K562 (cell line): ENCODE data around the gene SCAMP3. TPM values are rescaled to one million over a fixed set of nuclear protein-coding genes. Genes with fewer than 3 reads are reported as not detected.
A peak's percentile ranks its signal among the peaks of the same experiment; 100 is the strongest.

ENCODE experiments used
- DACH1 ChIP-seq: fragments of 450-650 bp; IDR thresholded peaks from 2 replicates; pipeline ENCODE4 v1.6.1; 2018; ENCODE audit not compliant: partially characterized antibody
- HNRNPLL ChIP-seq: fragments of 200-400 bp; formaldehyde crosslinking; IDR thresholded peaks from 2 replicates; pipeline ENCODE4 v1.6.1; 2017; ENCODE audit warnings: low read length, low read depth, mild to moderate bottlenecking; ENCODE audit not compliant: poor library complexity, severe bottlenecking
- KDM5B ChIP-seq: fragments of 200-600 bp; sonication (generic); IDR thresholded peaks from 2 replicates; pipeline ENCODE4 v1.6.1; 2012; ENCODE audit warnings: low read depth, mild to moderate bottlenecking, moderate library complexity, low read length, control low read depth, inconsistent platforms; ENCODE audit not compliant: insufficient replicate concordance
- NCOA1 ChIP-seq: fragments of 450-650 bp; IDR thresholded peaks from 2 replicates; pipeline ENCODE4 v1.6.1; 2016; ENCODE audit warnings: low read depth
- PRPF4 ChIP-seq: fragments of 200-400 bp; formaldehyde crosslinking; IDR thresholded peaks from one replicate; pipeline ENCODE4 v1.6.1; 2017; ENCODE audit warnings: low read length, low read depth, mild to moderate bottlenecking; ENCODE audit not compliant: insufficient read depth, poor library complexity, severe bottlenecking
- STAG1 ChIP-seq: sonication (generic); formaldehyde crosslinking; IDR thresholded peaks from 2 replicates; pipeline ENCODE4 v1.5.0; 2020; ENCODE audit warnings: missing genetic modification reagents, borderline replicate concordance
- ZBTB8A ChIP-seq: fragments of 450-650 bp; IDR thresholded peaks from 2 replicates; pipeline ENCODE4 v1.6.1; 2018; ENCODE audit warnings: mild to moderate bottlenecking, moderate library complexity; ENCODE audit not compliant: partially characterized antibody
- ZNF354B ChIP-seq: fragments of 250-450 bp; sonication (Bioruptor Pico); IDR thresholded peaks from 2 replicates; pipeline ENCODE4 v1.4.0; 2020
- polyA plus RNA-seq, 8 experiments: library from polyadenylated mRNA; depleted of rRNA in 4 of 8; stranded (reverse) in 5 of 8; unstranded in 3 of 8; fragments of >200 nt; fragmentation: Nextera tagmentation in 2 of 8; fragmentation: Illumina TruSeq in 1 of 8; extraction: Ambion mirVana in 2 of 8; extraction: Trizol in 1 of 8; gene quantifications; 2 replicates each; pipeline versions ENCODE4 v1.2.1 to v1.2.3, GENCODE V29; 2011 to 2014; ENCODE audit warnings: inconsistent platforms in 1 of 8, missing spikeins in 1 of 8
- total RNA-seq, 7 experiments: library from RNA; depleted of rRNA in 6 of 7; stranded (reverse); fragments of >200 nt in 6 of 7; fragmentation: Illumina TruSeq in 2 of 7; extraction: Trizol in 2 of 7; gene quantifications; 2 replicates each; pipeline versions ENCODE4 v1.2.1 to v1.2.3, GENCODE V29; 2011 to 2021; ENCODE audit warnings: low replicate concordance in 1 of 7
- TF ChIP-seq, protein P1 (sequence below): IDR thresholded peaks from 3 replicates; pipeline ENCODE4 v1.6.1; 2011; ENCODE audit warnings: borderline replicate concordance, mild to moderate bottlenecking, moderate library complexity; ENCODE audit not compliant: insufficient read length; ENCODE audit errors: extremely low read depth
- TF ChIP-seq, protein P2 (sequence below): sonication (generic); formaldehyde crosslinking; IDR thresholded peaks from 2 replicates; pipeline ENCODE4 v1.8.0; 2022; ENCODE audit warnings: mild to moderate bottlenecking, missing genetic modification reagents
- TF ChIP-seq, protein P3 (sequence below), 2 experiments: IDR thresholded peaks; 2 replicates each; pipeline ENCODE4 v1.6.1; 2011; ENCODE audit warnings: borderline replicate concordance in 1 of 2, control low read depth in 1 of 2, low read depth in 1 of 2, low read length in 1 of 2, mild to moderate bottlenecking in 1 of 2, mixed read lengths in 1 of 2, moderate library complexity in 1 of 2; ENCODE audit not compliant: insufficient read depth in 1 of 2, insufficient read length in 1 of 2, poor library complexity in 1 of 2, severe bottlenecking in 1 of 2; ENCODE audit errors: extremely low read depth in 1 of 2
- TF ChIP-seq, protein P4 (sequence below): fragments of 250-450 bp; sonication (Bioruptor Pico); IDR thresholded peaks from 2 replicates; pipeline ENCODE4 v1.8.0; 2021; ENCODE audit warnings: moderate library complexity, mild to moderate bottlenecking, inconsistent platforms
- TF ChIP-seq, protein P5 (sequence below): sonication (generic); formaldehyde crosslinking; IDR thresholded peaks from 2 replicates; pipeline ENCODE4 v1.8.1; 2023; ENCODE audit warnings: mild to moderate bottlenecking, missing genetic modification reagents

Gene SCAMP3
- total and polyA plus RNA-seq, 9 of the 15 experiments (the other 6 are each of a cell fraction or from before 2014, with no cell fraction given) = 14.2 to 131 (median 86.1) TPM

DNA sequence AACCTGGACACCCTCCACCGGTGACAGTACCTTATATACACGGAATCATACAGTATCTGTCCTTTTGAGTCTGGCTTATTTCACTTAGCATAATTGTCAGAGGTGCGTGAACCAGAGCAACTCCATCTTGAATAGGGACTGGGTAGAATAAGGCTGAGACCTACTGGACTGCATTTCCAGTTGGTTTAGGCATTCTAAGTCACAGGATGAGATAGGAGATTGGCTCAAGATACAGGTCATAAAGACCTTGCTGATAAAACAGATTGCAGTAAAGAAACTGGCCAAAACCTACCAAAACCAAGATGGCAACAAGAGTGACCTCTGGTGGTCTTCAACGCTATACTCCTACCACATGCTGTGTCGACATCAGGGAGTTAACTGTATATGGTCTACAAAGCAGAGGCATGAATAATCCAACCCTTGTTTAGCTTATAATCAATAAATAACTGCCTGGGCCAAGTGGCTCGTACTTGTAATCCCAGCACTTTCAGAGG is 45.1 kb upstream of the SCAMP3 start (continued):
- TF ChIP-seq, protein P1, sequence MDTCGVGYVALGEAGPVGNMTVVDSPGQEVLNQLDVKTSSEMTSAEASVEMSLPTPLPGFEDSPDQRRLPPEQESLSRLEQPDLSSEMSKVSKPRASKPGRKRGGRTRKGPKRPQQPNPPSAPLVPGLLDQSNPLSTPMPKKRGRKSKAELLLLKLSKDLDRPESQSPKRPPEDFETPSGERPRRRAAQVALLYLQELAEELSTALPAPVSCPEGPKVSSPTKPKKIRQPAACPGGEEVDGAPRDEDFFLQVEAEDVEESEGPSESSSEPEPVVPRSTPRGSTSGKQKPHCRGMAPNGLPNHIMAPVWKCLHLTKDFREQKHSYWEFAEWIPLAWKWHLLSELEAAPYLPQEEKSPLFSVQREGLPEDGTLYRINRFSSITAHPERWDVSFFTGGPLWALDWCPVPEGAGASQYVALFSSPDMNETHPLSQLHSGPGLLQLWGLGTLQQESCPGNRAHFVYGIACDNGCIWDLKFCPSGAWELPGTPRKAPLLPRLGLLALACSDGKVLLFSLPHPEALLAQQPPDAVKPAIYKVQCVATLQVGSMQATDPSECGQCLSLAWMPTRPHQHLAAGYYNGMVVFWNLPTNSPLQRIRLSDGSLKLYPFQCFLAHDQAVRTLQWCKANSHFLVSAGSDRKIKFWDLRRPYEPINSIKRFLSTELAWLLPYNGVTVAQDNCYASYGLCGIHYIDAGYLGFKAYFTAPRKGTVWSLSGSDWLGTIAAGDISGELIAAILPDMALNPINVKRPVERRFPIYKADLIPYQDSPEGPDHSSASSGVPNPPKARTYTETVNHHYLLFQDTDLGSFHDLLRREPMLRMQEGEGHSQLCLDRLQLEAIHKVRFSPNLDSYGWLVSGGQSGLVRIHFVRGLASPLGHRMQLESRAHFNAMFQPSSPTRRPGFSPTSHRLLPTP = no peak
- no peak for TF ChIP-seq KDM5B
- peak; percentile 91 for TF ChIP-seq ZNF354B (CRISPR knock-in tag)
- TF ChIP-seq, protein P2, sequence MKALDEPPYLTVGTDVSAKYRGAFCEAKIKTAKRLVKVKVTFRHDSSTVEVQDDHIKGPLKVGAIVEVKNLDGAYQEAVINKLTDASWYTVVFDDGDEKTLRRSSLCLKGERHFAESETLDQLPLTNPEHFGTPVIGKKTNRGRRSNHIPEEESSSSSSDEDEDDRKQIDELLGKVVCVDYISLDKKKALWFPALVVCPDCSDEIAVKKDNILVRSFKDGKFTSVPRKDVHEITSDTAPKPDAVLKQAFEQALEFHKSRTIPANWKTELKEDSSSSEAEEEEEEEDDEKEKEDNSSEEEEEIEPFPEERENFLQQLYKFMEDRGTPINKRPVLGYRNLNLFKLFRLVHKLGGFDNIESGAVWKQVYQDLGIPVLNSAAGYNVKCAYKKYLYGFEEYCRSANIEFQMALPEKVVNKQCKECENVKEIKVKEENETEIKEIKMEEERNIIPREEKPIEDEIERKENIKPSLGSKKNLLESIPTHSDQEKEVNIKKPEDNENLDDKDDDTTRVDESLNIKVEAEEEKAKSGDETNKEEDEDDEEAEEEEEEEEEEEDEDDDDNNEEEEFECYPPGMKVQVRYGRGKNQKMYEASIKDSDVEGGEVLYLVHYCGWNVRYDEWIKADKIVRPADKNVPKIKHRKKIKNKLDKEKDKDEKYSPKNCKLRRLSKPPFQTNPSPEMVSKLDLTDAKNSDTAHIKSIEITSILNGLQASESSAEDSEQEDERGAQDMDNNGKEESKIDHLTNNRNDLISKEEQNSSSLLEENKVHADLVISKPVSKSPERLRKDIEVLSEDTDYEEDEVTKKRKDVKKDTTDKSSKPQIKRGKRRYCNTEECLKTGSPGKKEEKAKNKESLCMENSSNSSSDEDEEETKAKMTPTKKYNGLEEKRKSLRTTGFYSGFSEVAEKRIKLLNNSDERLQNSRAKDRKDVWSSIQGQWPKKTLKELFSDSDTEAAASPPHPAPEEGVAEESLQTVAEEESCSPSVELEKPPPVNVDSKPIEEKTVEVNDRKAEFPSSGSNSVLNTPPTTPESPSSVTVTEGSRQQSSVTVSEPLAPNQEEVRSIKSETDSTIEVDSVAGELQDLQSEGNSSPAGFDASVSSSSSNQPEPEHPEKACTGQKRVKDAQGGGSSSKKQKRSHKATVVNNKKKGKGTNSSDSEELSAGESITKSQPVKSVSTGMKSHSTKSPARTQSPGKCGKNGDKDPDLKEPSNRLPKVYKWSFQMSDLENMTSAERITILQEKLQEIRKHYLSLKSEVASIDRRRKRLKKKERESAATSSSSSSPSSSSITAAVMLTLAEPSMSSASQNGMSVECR = no peak
- no peak for TF ChIP-seq HNRNPLL
- no peak for TF ChIP-seq ZBTB8A
- TF ChIP-seq, protein P3, sequence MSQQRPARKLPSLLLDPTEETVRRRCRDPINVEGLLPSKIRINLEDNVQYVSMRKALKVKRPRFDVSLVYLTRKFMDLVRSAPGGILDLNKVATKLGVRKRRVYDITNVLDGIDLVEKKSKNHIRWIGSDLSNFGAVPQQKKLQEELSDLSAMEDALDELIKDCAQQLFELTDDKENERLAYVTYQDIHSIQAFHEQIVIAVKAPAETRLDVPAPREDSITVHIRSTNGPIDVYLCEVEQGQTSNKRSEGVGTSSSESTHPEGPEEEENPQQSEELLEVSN (IDR thresholded peaks at IDR 0.05; ENCODE audit: borderline replicate concordance in 1 of 2, extremely low read depth in 1 of 2, insufficient read depth in 1 of 2, insufficient read length in 1 of 2, low read depth in 1 of 2, low read length in 1 of 2, poor library complexity in 1 of 2, severe bottlenecking in 1 of 2) = no peak
- no peak for TF ChIP-seq NCOA1
- TF ChIP-seq, protein P4, sequence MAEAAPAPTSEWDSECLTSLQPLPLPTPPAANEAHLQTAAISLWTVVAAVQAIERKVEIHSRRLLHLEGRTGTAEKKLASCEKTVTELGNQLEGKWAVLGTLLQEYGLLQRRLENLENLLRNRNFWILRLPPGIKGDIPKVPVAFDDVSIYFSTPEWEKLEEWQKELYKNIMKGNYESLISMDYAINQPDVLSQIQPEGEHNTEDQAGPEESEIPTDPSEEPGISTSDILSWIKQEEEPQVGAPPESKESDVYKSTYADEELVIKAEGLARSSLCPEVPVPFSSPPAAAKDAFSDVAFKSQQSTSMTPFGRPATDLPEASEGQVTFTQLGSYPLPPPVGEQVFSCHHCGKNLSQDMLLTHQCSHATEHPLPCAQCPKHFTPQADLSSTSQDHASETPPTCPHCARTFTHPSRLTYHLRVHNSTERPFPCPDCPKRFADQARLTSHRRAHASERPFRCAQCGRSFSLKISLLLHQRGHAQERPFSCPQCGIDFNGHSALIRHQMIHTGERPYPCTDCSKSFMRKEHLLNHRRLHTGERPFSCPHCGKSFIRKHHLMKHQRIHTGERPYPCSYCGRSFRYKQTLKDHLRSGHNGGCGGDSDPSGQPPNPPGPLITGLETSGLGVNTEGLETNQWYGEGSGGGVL (CRISPR knock-in tag) = peak; percentile 83
- TF ChIP-seq, protein P5, sequence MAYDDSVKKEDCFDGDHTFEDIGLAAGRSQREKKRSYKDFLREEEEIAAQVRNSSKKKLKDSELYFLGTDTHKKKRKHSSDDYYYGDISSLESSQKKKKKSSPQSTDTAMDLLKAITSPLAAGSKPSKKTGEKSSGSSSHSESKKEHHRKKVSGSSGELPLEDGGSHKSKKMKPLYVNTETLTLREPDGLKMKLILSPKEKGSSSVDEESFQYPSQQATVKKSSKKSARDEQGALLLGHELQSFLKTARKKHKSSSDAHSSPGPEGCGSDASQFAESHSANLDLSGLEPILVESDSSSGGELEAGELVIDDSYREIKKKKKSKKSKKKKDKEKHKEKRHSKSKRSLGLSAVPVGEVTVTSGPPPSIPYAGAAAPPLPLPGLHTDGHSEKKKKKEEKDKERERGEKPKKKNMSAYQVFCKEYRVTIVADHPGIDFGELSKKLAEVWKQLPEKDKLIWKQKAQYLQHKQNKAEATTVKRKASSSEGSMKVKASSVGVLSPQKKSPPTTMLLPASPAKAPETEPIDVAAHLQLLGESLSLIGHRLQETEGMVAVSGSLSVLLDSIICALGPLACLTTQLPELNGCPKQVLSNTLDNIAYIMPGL (CRISPR knock-in tag) = no peak
- no peak for TF ChIP-seq STAG1 (CRISPR knock-in tag)
- no peak for TF ChIP-seq DACH1
- TF ChIP-seq PRPF4 = no peak
